HG02970 (cell line): ENCODE data around the gene POGK.
"Not testable (repeated sequence)": the region's sequence is repeated elsewhere in the genome, so short reads cannot be mapped to it uniquely, and the experiment has no call there.

Source experiments
- ATAC-seq: cut with Tn5 transposase; IDR thresholded peaks from one replicate; pipeline ENCODE4 v1.9.1; 2021; ENCODE audit warnings: mild to moderate bottlenecking, moderate library complexity, moderate number of reproducible peaks; ENCODE audit not compliant: unreplicated experiment, low FRiP score

POGK gene

GRCh38 chr1:166852918-166853317 lies 13.6 kb downstream of the POGK start:
- no peak for ATAC-seq

GRCh38 chr1:166855558-166855957 lies 16.3 kb downstream of the POGK start:
- ATAC-seq: no peak

- ATAC-seq: no peak
These were observed 18.7 kb downstream of the POGK start for GRCh38 chr1:166857995-166858394.

GRCh38 chr1:166858726-166859419 lies 19.6 kb downstream of the POGK start:
- no peak for ATAC-seq

GRCh38 chr1:166859597-166859996 lies 20.3 kb downstream of the POGK start:
- ATAC-seq: no peak

- ATAC-seq: no peak
These were observed 26.7 kb downstream of the POGK start for GRCh38 chr1:166865926-166866325.

GRCh38 chr1:166868639-166869038 lies 29.4 kb downstream of the POGK start:
- ATAC-seq: no peak

- ATAC-seq: no peak
These were observed 30.2 kb downstream of the POGK start for GRCh38 chr1:166869318-166870099.

GRCh38 chr1:166870584-166870983 lies 31.3 kb downstream of the POGK start:
- ATAC-seq: no peak

GRCh38 chr1:166874464-166874863 lies 35.2 kb downstream of the POGK start:
- no peak for ATAC-seq

GRCh38 chr1:166875302-166875733 lies 36.0 kb downstream of the POGK start:
- no peak for ATAC-seq

- peak; percentile 96 for ATAC-seq
These were observed 36.7 kb downstream of the POGK start, which contains the start of gene TADA1 for GRCh38 chr1:166875734-166876539. Gene TADA1 (minus strand): TSS chr1:166876264. CDS start chr1:166876233, 31 bp downstream.

- no peak for ATAC-seq
These were observed 37.2 kb downstream of the POGK start for GRCh38 chr1:166876540-166876838.

- not testable (repeated sequence) for ATAC-seq
These were observed 39.1 kb downstream of the POGK start for GRCh38 chr1:166878173-166878917.

- ATAC-seq: no peak
These were observed 43.6 kb downstream of the POGK start for GRCh38 chr1:166882893-166883292.

- no peak for ATAC-seq
These were observed 44.9 kb downstream of the POGK start for GRCh38 chr1:166884040-166884642.

GRCh38 chr1:166884971-166885370 lies 45.7 kb downstream of the POGK start:
- no peak for ATAC-seq

- no peak for ATAC-seq
These were observed 49.3 kb downstream of the POGK start for GRCh38 chr1:166888373-166889111.

- ATAC-seq: no peak
These were observed 50.5 kb downstream of the POGK start for GRCh38 chr1:166889776-166890175.
